ENCODE results near the gene HMGCLL1.

GRCh38 chr6:55562318-55562717 is 16.7 kb downstream of the HMGCLL1 start:
- no peak for TF ChIP-seq CTCF (conservative IDR thresholded peaks at IDR 0.05)
- no peak for TF ChIP-seq EZH2 (IDR thresholded peaks at IDR 0.05; ENCODE audit: low read depth)

All from PC-9 (cell line).